Stimulated activated naive CD8-positive, alpha-beta T cell treated with anti-CD3 and anti-CD28 coated beads, Interleukin-15, amount 100 ng/mL, for 72 hours (primary cell): ENCODE measurements around the gene HEPH.
A peak's percentile ranks its signal among the peaks of the same experiment; 100 is the strongest.
"Not testable (repeated sequence)": the region's sequence is repeated elsewhere in the genome, so short reads cannot be mapped to it uniquely, and the experiment has no call there.

Experiments used
- ATAC-seq: fragments of 150-1000 bp; cut with Tn5 transposase; 2 replicates; pipeline ENCODE4 v1.10.0; 2021; ENCODE audit warnings: mild to moderate bottlenecking, moderate library complexity
- DNase-seq, 2 donors: peaks; one replicate each; pipeline ENCODE4 v3.0.0; 2021 to 2022
- H3K27ac Mint-ChIP-seq, 2 donors: one replicate each; pipeline ENCODE4 v1.8.0; 2022; ENCODE audit warnings: mild to moderate bottlenecking in 2 of 2, mixed read lengths in 2 of 2, moderate library complexity in 2 of 2
- H3K27me3 Mint-ChIP-seq: one replicate; pipeline ENCODE4 v1.8.0; 2022; ENCODE audit warnings: mixed read lengths
- H3K4me1 Mint-ChIP-seq: one replicate; pipeline ENCODE4 v1.8.0; 2022; ENCODE audit warnings: mild to moderate bottlenecking, mixed read lengths
- H3K4me3 Mint-ChIP-seq, 2 donors: one replicate each; pipeline ENCODE4 v1.8.0; 2022; ENCODE audit warnings: mild to moderate bottlenecking in 2 of 2, mixed read lengths in 2 of 2, moderate library complexity in 1 of 2
- H3K9me3 Mint-ChIP-seq, 2 donors: one replicate each; pipeline ENCODE4 v1.8.0; 2022; ENCODE audit warnings: mixed read lengths in 2 of 2

HEPH gene

GRCh38 chrX:66163849-66164411 is at the start of gene HEPH:
TSS of gene HEPH (plus strand) at chrX:66164247. CDS start at chrX:66170571, 6,324 bp downstream.
- H3K27me3 Mint-ChIP-seq, result no peaks in the 10 kb centered on the region
- no peaks in the 10 kb centered on the region for H3K4me1 Mint-ChIP-seq
- no peak for DNase-seq
- no peak within 1 kb of the TSS for H3K27ac Mint-ChIP-seq
- no peaks in the 10 kb centered on the region for H3K9me3 Mint-ChIP-seq
- H3K4me3 Mint-ChIP-seq, result no peak within 1 kb of the TSS
- ATAC-seq, result no peak

DNA sequence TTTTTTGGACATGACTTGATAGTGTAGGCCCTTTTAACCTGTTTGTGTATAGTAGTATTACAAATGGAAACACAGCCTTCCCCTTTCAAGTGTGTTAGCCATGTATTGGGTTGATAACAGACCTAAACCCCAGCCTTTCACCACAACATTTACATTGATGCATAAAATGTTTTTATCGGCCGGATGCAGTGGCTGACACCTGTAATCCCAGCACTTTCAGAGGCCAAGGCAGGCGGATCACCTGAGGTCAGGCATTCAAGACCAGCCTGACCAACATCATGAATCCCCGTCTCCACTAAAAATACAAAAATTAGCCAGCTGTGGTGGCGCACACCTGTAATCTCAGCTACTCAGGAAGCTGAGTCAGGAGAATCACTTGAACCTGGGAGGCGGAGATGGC is 45.3 kb upstream of the HEPH start:
- ATAC-seq, result not testable (repeated sequence)

DNA sequence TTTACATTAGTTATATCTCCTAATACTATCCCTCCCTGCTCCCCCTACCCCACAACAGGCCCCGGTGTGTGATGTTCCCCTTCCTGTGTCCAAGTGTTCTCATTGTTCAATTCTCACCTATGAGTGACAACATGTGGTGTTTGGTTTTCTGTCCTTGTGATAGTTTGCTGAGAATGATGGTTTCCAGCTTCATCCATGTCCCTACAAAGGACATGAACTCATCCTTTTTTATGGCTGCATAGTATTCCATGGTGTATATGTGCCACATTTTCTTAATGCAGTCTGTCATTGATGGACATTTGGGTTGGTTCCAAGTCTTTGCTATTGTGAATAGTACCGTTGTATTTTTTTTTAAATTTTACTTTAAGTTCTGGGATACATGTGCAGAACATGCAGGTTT is 42.7 kb upstream of the HEPH start:
- ATAC-seq, DNase-seq: not testable (repeated sequence)

More for the DNA sequence above, 45.3 kb upstream of the HEPH start:
- not testable (repeated sequence) for H3K4me3 Mint-ChIP-seq, H3K4me1 Mint-ChIP-seq, H3K27ac Mint-ChIP-seq, DNase-seq, H3K27me3 Mint-ChIP-seq
- peaks cover 6 to 15% of the 10 kb centered on the region in 2 donors for H3K9me3 Mint-ChIP-seq

DNA sequence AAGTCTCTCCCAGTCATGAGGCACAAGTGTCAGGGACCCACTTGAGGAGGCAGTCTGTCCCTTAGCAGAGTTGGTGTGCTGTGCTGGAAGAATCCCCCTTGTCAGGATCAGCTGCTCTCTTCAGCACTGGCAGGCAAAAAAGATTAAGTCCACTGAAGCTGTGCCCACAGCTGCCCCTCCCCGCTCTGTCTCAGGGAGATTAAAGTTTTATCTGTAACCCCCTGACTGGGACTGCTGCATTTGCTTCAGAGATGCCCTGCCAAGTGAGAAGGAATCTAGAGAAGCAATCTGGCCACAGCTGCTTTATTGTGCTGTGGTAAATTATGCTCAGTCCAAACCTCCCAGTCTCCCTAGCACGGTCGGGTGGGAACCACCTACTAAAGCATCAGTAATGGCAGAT is 37.4 kb upstream of the HEPH start:
- H3K9me3 Mint-ChIP-seq, result peaks cover 11 to 24% of the 10 kb centered on the region in 2 donors
- H3K27me3 Mint-ChIP-seq, result no peaks in the 10 kb centered on the region
- no peak for ATAC-seq
- no peak overlapping the region for H3K27ac Mint-ChIP-seq
- no peaks in the 10 kb centered on the region for H3K4me1 Mint-ChIP-seq
- DNase-seq, result no peak
- no peak overlapping the region for H3K4me3 Mint-ChIP-seq

More for the DNA sequence above, 42.7 kb upstream of the HEPH start:
- H3K27ac Mint-ChIP-seq, H3K4me1 Mint-ChIP-seq, H3K4me3 Mint-ChIP-seq, H3K27me3 Mint-ChIP-seq: not testable (repeated sequence)
- peaks cover 23 to 24% of the 10 kb centered on the region in 2 donors for H3K9me3 Mint-ChIP-seq

- H3K4me3 Mint-ChIP-seq, result no peak overlapping the region
- no peak overlapping the region for H3K27ac Mint-ChIP-seq
- ATAC-seq (no peak), DNase-seq (no peak)
- peaks cover 0 to 7% of the 10 kb centered on the region in 2 donors for H3K9me3 Mint-ChIP-seq
- no peaks in the 10 kb centered on the region for H3K4me1 Mint-ChIP-seq
- no peaks in the 10 kb centered on the region for H3K27me3 Mint-ChIP-seq
Observed at GRCh38 chrX:66130469-66130868, 33.6 kb upstream of the HEPH start.

- H3K27ac Mint-ChIP-seq, H3K4me1 Mint-ChIP-seq, DNase-seq, H3K4me3 Mint-ChIP-seq, ATAC-seq, H3K27me3 Mint-ChIP-seq, H3K9me3 Mint-ChIP-seq: not testable (repeated sequence)
Observed at GRCh38 chrX:66135284-66135683, 28.8 kb upstream of the HEPH start.

- no peaks in the 10 kb centered on the region for H3K9me3 Mint-ChIP-seq
- no peaks in the 10 kb centered on the region for H3K4me1 Mint-ChIP-seq
- H3K27me3 Mint-ChIP-seq, result no peaks in the 10 kb centered on the region
- H3K4me3 Mint-ChIP-seq, result no peak overlapping the region
- ATAC-seq (no peak), DNase-seq (no peak)
- H3K27ac Mint-ChIP-seq, result no peak overlapping the region
Observed at GRCh38 chrX:66142351-66142750, 21.7 kb upstream of the HEPH start.

- DNase-seq (no peak), ATAC-seq (no peak)
- no peak overlapping the region for H3K27ac Mint-ChIP-seq
- no peaks in the 10 kb centered on the region for H3K9me3 Mint-ChIP-seq
- H3K4me1 Mint-ChIP-seq, result no peaks in the 10 kb centered on the region
- H3K4me3 Mint-ChIP-seq, result no peak overlapping the region
- H3K27me3 Mint-ChIP-seq, result no peaks in the 10 kb centered on the region
Observed at GRCh38 chrX:66144258-66144657, 19.8 kb upstream of the HEPH start.

- Mint-ChIP-seq H3K4me3 (no peak overlapping the region), H3K9me3 (no peaks in the 10 kb centered on the region), H3K4me1 (no peaks in the 10 kb centered on the region), H3K27me3 (no peaks in the 10 kb centered on the region), H3K27ac (no peak overlapping the region)
- no peak for DNase-seq
- no peak for ATAC-seq
Observed at GRCh38 chrX:66149519-66149918, 14.5 kb upstream of the HEPH start.

DNA sequence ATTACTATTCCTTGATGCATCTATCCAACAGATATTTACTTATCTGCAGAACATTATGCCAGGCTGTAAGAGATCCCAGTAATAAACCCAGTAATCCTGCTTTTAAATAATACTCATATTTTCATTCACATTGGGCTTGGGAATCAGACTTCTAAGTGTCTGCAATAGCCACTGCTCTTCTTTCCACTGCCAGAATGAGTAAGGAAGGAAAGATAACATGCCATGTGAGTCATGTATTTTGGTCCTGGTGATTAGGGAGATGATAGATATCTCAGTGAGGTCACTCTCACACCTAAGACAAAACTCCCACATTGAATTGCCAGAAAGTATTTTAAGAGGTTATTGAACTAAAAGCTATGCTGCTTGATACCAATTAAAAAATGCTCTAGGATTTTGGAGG is 13.9 kb upstream of the HEPH start:
- ATAC-seq (no peak), DNase-seq (no peak)
- Mint-ChIP-seq H3K27ac (no peak overlapping the region), H3K4me3 (no peak overlapping the region), H3K27me3 (no peaks in the 10 kb centered on the region), H3K4me1 (no peaks in the 10 kb centered on the region), H3K9me3 (no peaks in the 10 kb centered on the region)

- DNase-seq (no peak), ATAC-seq (no peak)
- no peaks in the 10 kb centered on the region for H3K4me1 Mint-ChIP-seq
- no peaks in the 10 kb centered on the region for H3K27me3 Mint-ChIP-seq
- H3K4me3 Mint-ChIP-seq, result no peak overlapping the region
- no peaks in the 10 kb centered on the region for H3K9me3 Mint-ChIP-seq
- peak overlapping the region in 1 of 2 donors; percentile 19 for H3K27ac Mint-ChIP-seq
Observed at GRCh38 chrX:66162331-66162822, 1.7 kb upstream of the HEPH start.

- H3K9me3 Mint-ChIP-seq, result no peaks in the 10 kb centered on the region
- no peaks in the 10 kb centered on the region for H3K4me1 Mint-ChIP-seq
- no peak for DNase-seq
- no peak overlapping the region for H3K27ac Mint-ChIP-seq
- ATAC-seq, result no peak
- no peak overlapping the region for H3K4me3 Mint-ChIP-seq
- H3K27me3 Mint-ChIP-seq, result no peaks in the 10 kb centered on the region
Observed at GRCh38 chrX:66163447-66163846, 600 bp upstream of the HEPH start.

- DNase-seq, result no peak
- Mint-ChIP-seq H3K9me3 (no peaks in the 10 kb centered on the region), H3K27ac (no peak overlapping the region), H3K27me3 (no peaks in the 10 kb centered on the region), H3K4me3 (no peak overlapping the region), H3K4me1 (no peaks in the 10 kb centered on the region)
- no peak for ATAC-seq
Observed at GRCh38 chrX:66164470-66164869, 423 bp downstream of the HEPH start.

- no peaks in the 10 kb centered on the region for H3K4me1 Mint-ChIP-seq
- H3K9me3 Mint-ChIP-seq, result no peaks in the 10 kb centered on the region
- ATAC-seq, result no peak
- no peak for DNase-seq
- H3K27ac Mint-ChIP-seq, result no peak overlapping the region
- no peak overlapping the region for H3K4me3 Mint-ChIP-seq
- H3K27me3 Mint-ChIP-seq, result no peaks in the 10 kb centered on the region
Observed at GRCh38 chrX:66164931-66165330, 884 bp downstream of the HEPH start.

DNA sequence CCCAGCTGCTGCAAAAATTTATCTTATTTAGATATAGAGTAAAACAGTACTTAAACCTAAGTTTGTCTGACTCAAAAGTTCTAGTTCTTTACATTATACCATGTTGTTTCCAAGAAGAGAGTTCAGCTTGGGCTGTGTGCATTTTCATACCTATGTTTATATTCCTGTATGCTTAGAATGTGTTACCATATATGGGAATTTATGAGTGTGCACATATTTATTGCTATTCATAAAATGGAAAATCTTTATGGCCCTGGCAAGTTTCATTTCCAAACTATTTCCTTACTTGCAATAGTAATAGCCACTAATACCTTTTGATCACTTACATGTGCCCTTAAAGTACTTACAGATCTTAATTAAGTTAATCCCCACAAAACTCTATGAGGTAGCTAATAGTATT is 2.6 kb downstream of the HEPH start:
- Mint-ChIP-seq H3K27ac (no peak overlapping the region), H3K4me3 (no peak overlapping the region), H3K4me1 (no peaks in the 10 kb centered on the region), H3K9me3 (no peaks in the 10 kb centered on the region), H3K27me3 (no peaks in the 10 kb centered on the region)
- DNase-seq (no peak), ATAC-seq (no peak)

GRCh38 chrX:66167431-66167830 is 3.4 kb downstream of the HEPH start:
- DNase-seq, result no peak
- no peaks in the 10 kb centered on the region for H3K4me1 Mint-ChIP-seq

DNA sequence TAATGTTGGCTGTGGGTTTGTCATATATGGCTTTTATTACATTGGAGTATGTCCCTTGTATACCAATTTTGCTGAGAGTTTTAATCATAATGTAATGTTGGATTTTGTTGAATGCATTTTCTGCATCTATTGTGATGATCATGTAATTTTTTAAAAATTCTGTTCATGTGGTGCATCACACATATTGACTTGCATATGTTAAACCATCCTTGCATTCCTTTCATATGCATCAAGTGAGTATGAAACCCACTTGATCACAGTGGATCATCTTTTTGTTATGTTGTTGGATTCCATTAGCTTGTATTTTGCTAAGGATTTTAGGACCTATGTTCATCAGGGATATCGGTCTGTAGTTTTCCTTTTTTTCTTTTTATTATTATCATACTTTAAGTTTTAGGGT is 12.1 kb downstream of the HEPH start:
- H3K9me3 Mint-ChIP-seq, result peaks cover 0 to 22% of the 10 kb centered on the region in 2 donors
- no peaks in the 10 kb centered on the region for H3K4me1 Mint-ChIP-seq
- no peak for ATAC-seq
- no peak overlapping the region for H3K27ac Mint-ChIP-seq
- no peaks in the 10 kb centered on the region for H3K27me3 Mint-ChIP-seq
- H3K4me3 Mint-ChIP-seq, result no peak overlapping the region
- DNase-seq, result no peak

More at GRCh38 chrX:66167431-66167830, 3.4 kb downstream of the HEPH start:
- no peaks in the 10 kb centered on the region for H3K27me3 Mint-ChIP-seq
- H3K4me3 Mint-ChIP-seq, result no peak overlapping the region
- ATAC-seq, result no peak
- no peak overlapping the region for H3K27ac Mint-ChIP-seq
- H3K9me3 Mint-ChIP-seq, result no peaks in the 10 kb centered on the region
